OCI-LY7 (cell line): ENCODE results near the gene PSD2. TPM values are rescaled to one million over a fixed set of nuclear protein-coding genes. Genes with fewer than 3 reads are reported as not detected.

Experiments
- BruUV-seq: library from RNA; stranded (reverse); fragments of 400-500 nt; replicated peaks from 2 replicates; lab custom pipeline; 2021; lab: Mats Ljungman, UMichigan
- CTCF ChIA-PET: fragments of 300-600 bp; sonication (Branson Sonifier 250); formaldehyde crosslinking; loops from one replicate; lab custom pipeline; 2022; ENCODE audit warnings: antibody characterized with exemption; ENCODE audit not compliant: unreplicated experiment; lab: Charles Lee
- POLR2A ChIA-PET: fragments of 300-600 bp; sonication (Branson Sonifier 250); formaldehyde crosslinking; loops from one replicate; lab custom pipeline; 2022; ENCODE audit warnings: antibody characterized with exemption; lab: Charles Lee
- DNase-seq: peaks from one replicate; pipeline ENCODE4 v3.0.0-alpha.2; 2015; ENCODE audit warnings: low spot score
- H2AFZ ChIP-seq: fragments of 200-600 bp; sonication (generic), shearing (Covaris generic); 2 replicates; pipeline ENCODE4 v1.6.1; 2014; ENCODE audit warnings: mild to moderate bottlenecking, antibody characterized with exemption, low read length, moderate library complexity
- H3K27ac ChIP-seq: fragments of 200-600 bp; sonication (generic); 2 replicates; pipeline ENCODE4 v1.5.1; 2014; ENCODE audit warnings: mixed run types, low read depth, mild to moderate bottlenecking, moderate library complexity, low read length, inconsistent platforms; ENCODE audit not compliant: poor library complexity, severe bottlenecking
- H3K36me3 ChIP-seq: fragments of 200-600 bp; sonication (generic); 2 replicates; pipeline ENCODE4 v1.6.1; 2014; ENCODE audit warnings: mild to moderate bottlenecking, antibody characterized with exemption, low read length, moderate library complexity, mixed read lengths; ENCODE audit not compliant: insufficient read depth
- H3K4me1 ChIP-seq: fragments of 200-600 bp; sonication (generic); 2 replicates; pipeline ENCODE4 v1.5.1; 2014; ENCODE audit warnings: mild to moderate bottlenecking, low read length; ENCODE audit not compliant: insufficient read depth, poor library complexity, severe bottlenecking
- H3K4me2 ChIP-seq: fragments of 200-600 bp; sonication (generic); 2 replicates; pipeline ENCODE4 v1.6.1; 2014; ENCODE audit warnings: mild to moderate bottlenecking, low read length
- H3K4me3 ChIP-seq: fragments of 200-600 bp; sonication (generic); 2 replicates; pipeline ENCODE4 v1.5.1; 2014; ENCODE audit warnings: mild to moderate bottlenecking, low read depth, low read length; ENCODE audit not compliant: poor library complexity, severe bottlenecking
- H3K79me2 ChIP-seq: fragments of 200-600 bp; sonication (generic); 2 replicates; pipeline ENCODE4 v1.6.1; 2016; ENCODE audit warnings: low read depth, mild to moderate bottlenecking, low read length, moderate library complexity, mixed read lengths; ENCODE audit not compliant: insufficient read depth
- H3K9me2 ChIP-seq: fragments of 200-600 bp; sonication (generic); 2 replicates; pipeline ENCODE4 v1.6.1; 2016; ENCODE audit warnings: mild to moderate bottlenecking, low read length, mixed read lengths; ENCODE audit not compliant: insufficient read depth
- H3K9me3 ChIP-seq: fragments of 200-600 bp; sonication (generic); 2 replicates; pipeline ENCODE4 v1.6.1; 2014; ENCODE audit warnings: mild to moderate bottlenecking, mixed run types, low read length, mixed read lengths
- H4K20me1 ChIP-seq: fragments of 200-600 bp; sonication (generic); 2 replicates; pipeline ENCODE4 v1.6.1; 2014; ENCODE audit warnings: mild to moderate bottlenecking, antibody characterized with exemption, low read length, moderate library complexity, mixed read lengths; ENCODE audit not compliant: insufficient read depth
- CTCF ChIP-seq: fragments of 200-600 bp; sonication (generic); conservative IDR thresholded peaks from 2 replicates; pipeline ENCODE4 v1.5.1; 2014; ENCODE audit warnings: mild to moderate bottlenecking, antibody characterized with exemption, low read length, moderate library complexity, mixed read lengths
- EZH2phosphoT487 ChIP-seq: fragments of 200-600 bp; sonication (generic); IDR thresholded peaks from 2 replicates; pipeline ENCODE4 v1.6.1; 2018; ENCODE audit warnings: low read depth, borderline replicate concordance, mild to moderate bottlenecking, mixed run types, antibody characterized with exemption, low read length, moderate library complexity, mixed read lengths
- intact Hi-C: fragments of 100-400 bp; cut with micrococcal nuclease; formaldehyde crosslinking; loops from one replicate; pipeline ENCODE4 v1.10.0; 2022; ENCODE audit not compliant: unreplicated experiment
- total RNA-seq, 2 experiments: library from RNA; depleted of rRNA in 1 of 2; stranded (reverse); fragments of >200 nt in 1 of 2; shearing (Covaris generic) in 1 of 2; gene quantifications; 2 replicates each; pipeline ENCODE4 v1.2.3, GENCODE V29; 2014 to 2022

The PSD2 gene
- total RNA-seq, 2 experiments from 2014 or later: 0.11 to 0.13 TPM

GRCh38 chr5:139757727-139758509, 37.7 kb upstream of the PSD2 start:
- Histone ChIP-seq H2AFZ (no peak overlapping the region), H3K27ac (no peak overlapping the region), H3K9me3 (no peaks in the 10 kb centered on the region), H3K36me3 (no peaks in the 10 kb centered on the region), H3K4me1 (peaks cover 31% of the 10 kb centered on the region), H3K9me2 (no peaks in the 10 kb centered on the region), H4K20me1 (no peaks in the 10 kb centered on the region), H3K4me3 (no peak overlapping the region), H3K4me2 (no peak overlapping the region), H3K79me2 (no peaks in the 10 kb centered on the region)
- DNase-seq: no peak
- ChIA-PET POLR2A (no interaction called here), CTCF (no interaction called here)
- intact Hi-C loops: no loop called here
- no TSS peak for BruUV-seq
- TF ChIP-seq EZH2phosphoT487 (no peak), CTCF (no peak)

GRCh38 chr5:139758510-139759075, 37.0 kb upstream of the PSD2 start:
- H3K27ac ChIP-seq: no peak overlapping the region
- ChIA-PET POLR2A (no interaction called here), CTCF (no interaction called here)
- BruUV-seq: no TSS peak
- no peak for DNase-seq
- H3K9me3 ChIP-seq: no peaks in the 10 kb centered on the region
- H3K36me3 ChIP-seq: no peaks in the 10 kb centered on the region
- no peaks in the 10 kb centered on the region for H4K20me1 ChIP-seq
- intact Hi-C loops: no loop called here
- H3K4me2 ChIP-seq: no peak overlapping the region
- H3K9me2 ChIP-seq: no peaks in the 10 kb centered on the region
- no peak for TF ChIP-seq CTCF
- no peak for TF ChIP-seq EZH2phosphoT487
- H3K4me3 ChIP-seq: no peak overlapping the region
- H3K79me2 ChIP-seq: no peaks in the 10 kb centered on the region
- H3K4me1 ChIP-seq: peaks cover 31% of the 10 kb centered on the region
- H2AFZ ChIP-seq: no peak overlapping the region

- H3K27ac ChIP-seq: no peak overlapping the region
- H3K4me2 ChIP-seq: peak overlapping the region; percentile 35
- intact Hi-C loops: no loop called here
- ChIA-PET CTCF (interaction anchor here (1.1 kb wide), 1 partner anchor 16 kb away, joined by 3 read pairs; no protein-coding TSS in a partner anchor), POLR2A (no interaction called here)
- H2AFZ ChIP-seq: no peak overlapping the region
- H3K4me3 ChIP-seq: no peak overlapping the region
- no peaks in the 10 kb centered on the region for H4K20me1 ChIP-seq
- no peaks in the 10 kb centered on the region for H3K9me2 ChIP-seq
- H3K9me3 ChIP-seq: no peaks in the 10 kb centered on the region
- TF ChIP-seq CTCF: no peak
- no peak for TF ChIP-seq EZH2phosphoT487
- H3K4me1 ChIP-seq: peaks cover 38% of the 10 kb centered on the region
- H3K79me2 ChIP-seq: no peaks in the 10 kb centered on the region
- H3K36me3 ChIP-seq: no peaks in the 10 kb centered on the region
- no peak for DNase-seq
- BruUV-seq: no TSS peak
Observed at GRCh38 chr5:139759219-139759721, 36.3 kb upstream of the PSD2 start.
